NOMO-1 (cell line): ENCODE data around the gene CLDN6.
A peak's percentile ranks its signal among the peaks of the same experiment; 100 is the strongest.

Source experiments
- DNase-seq, 2 experiments: peaks; one replicate each; lab custom pipeline; 2025; ENCODE audit not compliant: unreplicated experiment in 2 of 2; lab: John Stamatoyannopoulos, UW

The CLDN6 gene

GRCh38 chr16:2974319-2975056 lies 43.5 kb downstream of the CLDN6 start:
- DNase-seq = no peak

DNA sequence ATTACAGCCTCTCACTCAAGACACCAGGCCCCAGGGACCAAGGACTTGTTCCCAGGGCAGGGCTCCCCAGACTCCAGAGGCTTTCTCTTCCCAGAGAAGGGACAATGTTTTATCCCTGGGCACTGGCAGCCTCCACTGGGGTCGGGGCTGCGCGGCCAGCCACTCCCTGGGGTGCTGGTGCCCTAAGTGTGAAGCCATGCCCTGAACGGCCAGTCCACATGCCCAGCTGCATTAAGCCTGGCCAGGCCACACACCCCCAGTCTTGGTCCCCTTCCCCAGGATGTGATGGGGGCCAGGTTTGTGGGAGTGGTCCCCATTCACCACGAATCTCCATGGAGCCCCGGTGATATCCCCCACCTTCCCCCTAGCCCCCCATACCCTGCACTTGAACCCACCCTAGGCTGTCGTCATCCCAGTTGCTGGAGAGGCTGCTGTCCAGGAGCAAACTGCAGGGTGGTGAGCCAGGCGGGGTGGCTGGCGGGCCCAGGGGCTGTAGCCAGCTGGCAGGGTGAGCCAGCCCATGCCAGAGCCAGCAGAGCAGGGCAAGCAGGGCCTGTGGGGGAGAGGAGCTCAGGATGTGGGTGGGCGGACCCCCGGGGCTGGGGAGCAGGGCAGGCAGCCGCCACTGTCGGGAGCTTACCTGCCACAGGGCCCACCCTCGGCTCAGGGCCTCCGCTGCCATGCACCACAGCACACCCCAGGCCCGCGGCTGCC lies 44.2 kb downstream of the CLDN6 start:
- DNase-seq = no peak

GRCh38 chr16:2973093-2973492 lies 44.9 kb downstream of the CLDN6 start:
- no peak for DNase-seq

- DNase-seq = no peak
Measured at GRCh38 chr16:2971985-2972784, 45.8 kb downstream of the CLDN6 start.

GRCh38 chr16:2971134-2971984 lies 46.6 kb downstream of the CLDN6 start:
- DNase-seq = no peak

- no peak for DNase-seq
Measured at GRCh38 chr16:2970563-2970962, 47.4 kb downstream of the CLDN6 start.

- DNase-seq = peak; percentile 75
Measured at GRCh38 chr16:2969545-2970521, 48.1 kb downstream of the CLDN6 start.

- peak; percentile 88 to 95 for DNase-seq
Measured at GRCh38 chr16:2968738-2969544, 49.0 kb downstream of the CLDN6 start, which contains the start of gene PAQR4. Gene PAQR4 (plus strand): TSS chr16:2969348. CDS start chr16:2969675, 327 bp downstream.

- DNase-seq = peak; percentile 53 to 63
Measured at GRCh38 chr16:2968368-2968737, 49.6 kb downstream of the CLDN6 start.

GRCh38 chr16:2967721-2968161 lies 50.2 kb downstream of the CLDN6 start:
- no peak for DNase-seq

GRCh38 chr16:2967211-2967631 lies 50.8 kb downstream of the CLDN6 start:
- no peak for DNase-seq

DNA sequence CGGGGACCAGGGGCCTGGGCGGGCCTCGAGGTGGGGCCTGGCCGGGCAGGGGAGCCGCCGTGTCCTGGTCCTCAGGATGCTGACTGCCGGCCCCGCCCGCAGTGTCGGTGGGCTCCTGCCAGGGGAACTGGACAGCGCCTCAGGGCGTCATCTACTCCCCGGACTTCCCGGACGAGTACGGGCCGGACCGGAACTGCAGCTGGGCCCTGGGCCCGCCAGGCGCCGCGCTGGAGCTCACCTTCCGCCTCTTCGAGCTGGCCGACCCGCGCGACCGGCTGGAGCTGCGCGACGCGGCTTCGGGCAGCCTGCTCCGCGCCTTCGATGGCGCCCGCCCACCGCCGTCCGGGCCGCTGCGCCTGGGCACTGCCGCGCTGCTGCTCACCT lies 51.2 kb downstream of the CLDN6 start:
- no peak for DNase-seq

DNA sequence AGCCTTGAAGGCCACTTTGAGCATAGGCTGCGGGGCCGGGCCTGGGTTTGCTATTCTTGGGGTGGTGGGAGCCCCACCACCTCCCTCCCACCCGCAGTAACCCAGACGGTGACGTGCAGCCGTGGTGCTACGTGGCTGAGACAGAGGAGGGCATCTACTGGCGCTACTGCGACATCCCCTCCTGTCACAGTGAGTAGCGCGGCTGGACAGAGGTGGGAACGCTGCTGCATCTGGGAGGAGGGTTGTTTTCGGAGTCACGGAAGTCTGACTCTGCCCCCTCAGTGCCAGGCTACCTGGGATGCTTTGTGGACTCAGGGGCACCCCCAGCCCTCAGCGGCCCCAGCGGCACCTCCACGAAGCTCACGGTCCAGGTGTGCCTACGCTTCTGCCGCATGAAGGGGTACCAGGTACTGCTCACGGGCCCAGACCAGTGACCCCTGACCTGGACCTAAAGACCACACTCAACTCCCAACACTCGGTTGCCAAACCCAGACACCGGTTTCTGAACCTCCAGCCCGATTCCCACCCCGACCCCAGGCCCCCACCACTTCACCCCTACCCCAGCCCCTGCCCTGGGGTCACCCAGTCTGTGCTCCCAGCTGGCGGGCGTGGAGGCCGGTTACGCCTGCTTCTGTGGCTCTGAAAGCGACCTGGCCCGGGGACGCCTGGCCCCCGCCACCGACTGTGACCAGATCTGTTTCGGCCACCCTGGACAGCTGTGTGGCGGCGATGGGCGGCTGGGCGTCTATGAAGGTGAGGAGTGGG lies 51.8 kb downstream of the CLDN6 start:
- DNase-seq = no peak
